Mesendoderm (in vitro differentiated cells): ENCODE measurements around the gene KDM4B.

Experiments used
- DNase-seq: peaks from one replicate; pipeline ENCODE4 v3.0.0; 2013
- H2AK5ac ChIP-seq: 2 replicates; pipeline ENCODE4 v1.6.1; 2013; ENCODE audit warnings: low read length, inconsistent platforms
- H2BK120ac ChIP-seq: 2 replicates; pipeline ENCODE4 v1.6.1; 2013; ENCODE audit warnings: low read depth, mild to moderate bottlenecking, low read length, moderate library complexity, mixed read lengths
- H2BK15ac ChIP-seq: replicated peaks from 2 replicates; pipeline ENCODE4 v1.6.1; 2013; ENCODE audit warnings: low read depth, mild to moderate bottlenecking, moderate library complexity
- H2BK5ac ChIP-seq: 2 replicates; pipeline ENCODE4 v1.6.1; 2013; ENCODE audit warnings: low read length, inconsistent platforms
- H3K18ac ChIP-seq: 2 replicates; pipeline ENCODE4 v1.6.1; 2013; ENCODE audit warnings: mild to moderate bottlenecking, low read length, mixed read lengths
- H3K23ac ChIP-seq: one replicate; pipeline ENCODE4 v1.6.1; 2013; ENCODE audit warnings: low read length
- H3K27ac ChIP-seq: 2 replicates; pipeline ENCODE4 v1.5.1; 2013; ENCODE audit warnings: low read depth, mild to moderate bottlenecking, inconsistent platforms, low read length, moderate library complexity
- H3K27me3 ChIP-seq: 2 replicates; pipeline ENCODE4 v1.6.1; 2013; ENCODE audit warnings: low read length, control low read depth, mild to moderate bottlenecking, inconsistent platforms; ENCODE audit not compliant: insufficient read depth, poor library complexity
- H3K36me3 ChIP-seq: 2 replicates; pipeline ENCODE4 v1.6.1; 2013; ENCODE audit warnings: low read length, inconsistent platforms; ENCODE audit not compliant: control insufficient read depth, insufficient read depth
- H3K4ac ChIP-seq: one replicate; pipeline ENCODE4 v1.6.1; 2013; ENCODE audit warnings: low read depth, mild to moderate bottlenecking, low read length, moderate library complexity
- H3K4me1 ChIP-seq: 2 replicates; pipeline ENCODE4 v1.6.1; 2013; ENCODE audit warnings: low read depth, low read length, inconsistent platforms; ENCODE audit not compliant: control insufficient read depth
- H3K4me2 ChIP-seq: 2 replicates; pipeline ENCODE4 v1.6.1; 2013; ENCODE audit warnings: low read length
- H3K4me3 ChIP-seq: 2 replicates; pipeline ENCODE4 v1.5.1; 2013; ENCODE audit warnings: mild to moderate bottlenecking, low read length
- H3K56ac ChIP-seq: one replicate; pipeline ENCODE4 v1.6.1; 2013; ENCODE audit warnings: low read length
- H3K79me1 ChIP-seq: 2 replicates; pipeline ENCODE4 v1.6.1; 2013; ENCODE audit warnings: low read length, inconsistent platforms
- H3K79me2 ChIP-seq: 2 replicates; pipeline ENCODE4 v1.6.1; 2013; ENCODE audit warnings: mild to moderate bottlenecking, low read length; ENCODE audit not compliant: control insufficient read depth, insufficient read depth
- H3K9ac ChIP-seq: 2 replicates; pipeline ENCODE4 v1.6.1; 2013; ENCODE audit warnings: low read length, inconsistent platforms
- H4K5ac ChIP-seq: one replicate; pipeline ENCODE4 v1.6.1; 2013; ENCODE audit warnings: low read length
- H4K8ac ChIP-seq: one replicate; pipeline ENCODE4 v1.6.1; 2013; ENCODE audit warnings: low read depth, mild to moderate bottlenecking, control low read depth, low read length, moderate library complexity
- WGBS: extraction: QIAGEN DNeasy Blood & Tissue Kit; methylation state at CpG from one replicate; pipeline ENCODE4 v1.1.7; 2013; ENCODE audit warnings: low lambda C conversion rate, missing lambda C conversion rate; ENCODE audit not compliant: insufficient coverage; ENCODE audit errors: extremely low coverage; 5-methylcytosine and 5-hydroxymethylcytosine counted together

KDM4B gene

DNA sequence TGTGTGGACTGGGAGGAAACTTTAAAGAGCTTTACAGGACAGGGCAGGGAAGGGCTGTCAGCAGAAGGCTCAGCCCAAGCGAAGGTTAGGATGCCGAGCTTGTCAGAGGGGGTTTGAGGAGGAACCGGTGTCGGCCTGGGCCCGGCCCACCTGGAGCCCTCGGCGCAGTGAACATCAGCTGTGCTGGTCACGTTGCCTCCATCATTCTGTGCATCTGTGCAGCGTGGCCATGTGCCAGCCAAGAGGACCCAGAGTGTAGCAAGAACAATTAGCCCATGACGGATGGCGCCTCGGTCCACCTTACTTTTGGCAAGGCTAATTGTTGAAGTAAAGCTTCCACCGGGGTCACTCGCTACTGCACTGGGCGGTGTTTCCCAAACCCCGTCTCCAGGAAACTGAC is 210.3 kb downstream of the KDM4B start:
- no peak overlapping the region for H3K56ac ChIP-seq
- H3K27ac ChIP-seq = no peak overlapping the region
- no peak overlapping the region for H2BK15ac ChIP-seq
- H3K4me3 ChIP-seq = no peak overlapping the region
- no peak overlapping the region for H3K23ac ChIP-seq
- no peaks in the 10 kb centered on the region for H3K79me1 ChIP-seq
- H3K79me2 ChIP-seq = no peaks in the 10 kb centered on the region
- no peak overlapping the region for H4K5ac ChIP-seq
- no peak overlapping the region for H3K18ac ChIP-seq
- DNase-seq = no peak
- H4K8ac ChIP-seq = no peak overlapping the region
- H3K4me1 ChIP-seq = no peaks in the 10 kb centered on the region
- no peaks in the 10 kb centered on the region for H3K27me3 ChIP-seq
- H3K4me2 ChIP-seq = no peak overlapping the region
- no peak overlapping the region for H2BK120ac ChIP-seq
- H3K9ac ChIP-seq = no peak overlapping the region
- no peaks in the 10 kb centered on the region for H3K36me3 ChIP-seq
- no peak overlapping the region for H3K4ac ChIP-seq
- no CpG with 5 or more reads among the region's 16 CpGs for WGBS
- no peak overlapping the region for H2BK5ac ChIP-seq
- no peak overlapping the region for H2AK5ac ChIP-seq

DNA sequence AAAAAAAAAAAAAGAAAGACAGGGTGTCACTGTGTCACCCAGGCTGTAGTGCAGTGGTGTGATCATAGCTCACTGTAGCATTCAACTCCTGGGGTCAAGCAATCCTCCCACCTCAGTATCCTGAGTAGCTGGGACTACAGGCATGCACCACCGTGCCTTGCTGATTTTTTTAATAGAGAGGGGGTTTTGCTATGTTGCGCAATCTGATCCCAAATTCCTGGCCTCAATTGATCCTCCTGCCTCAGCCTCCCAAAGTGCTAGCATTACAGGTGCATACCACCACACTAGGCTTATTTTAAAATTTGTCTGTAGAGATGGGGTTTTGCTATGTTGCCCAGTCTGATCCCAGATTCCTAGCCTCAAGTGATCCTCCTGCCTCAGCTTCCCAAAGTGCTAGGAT is 212.4 kb downstream of the KDM4B start:
- no peak overlapping the region for H3K4me3 ChIP-seq
- H3K27me3 ChIP-seq = no peaks in the 10 kb centered on the region
- no peak overlapping the region for H4K8ac ChIP-seq
- H2BK5ac ChIP-seq = no peak overlapping the region
- no peak overlapping the region for H4K5ac ChIP-seq
- no peak overlapping the region for H3K18ac ChIP-seq
- no CpG with 5 or more reads among the region's 2 CpGs for WGBS
- H3K9ac ChIP-seq = no peak overlapping the region
- no peak overlapping the region for H2AK5ac ChIP-seq
- H3K4me1 ChIP-seq = no peaks in the 10 kb centered on the region
- no peak overlapping the region for H3K4ac ChIP-seq
- DNase-seq = no peak
- no peak overlapping the region for H2BK120ac ChIP-seq
- H3K27ac ChIP-seq = no peak overlapping the region
- no peak overlapping the region for H3K23ac ChIP-seq
- H3K56ac ChIP-seq = no peak overlapping the region
- H3K79me1 ChIP-seq = no peaks in the 10 kb centered on the region
- no peak overlapping the region for H3K4me2 ChIP-seq
- H3K79me2 ChIP-seq = no peaks in the 10 kb centered on the region
- H3K36me3 ChIP-seq = no peaks in the 10 kb centered on the region
- no peak overlapping the region for H2BK15ac ChIP-seq

DNA sequence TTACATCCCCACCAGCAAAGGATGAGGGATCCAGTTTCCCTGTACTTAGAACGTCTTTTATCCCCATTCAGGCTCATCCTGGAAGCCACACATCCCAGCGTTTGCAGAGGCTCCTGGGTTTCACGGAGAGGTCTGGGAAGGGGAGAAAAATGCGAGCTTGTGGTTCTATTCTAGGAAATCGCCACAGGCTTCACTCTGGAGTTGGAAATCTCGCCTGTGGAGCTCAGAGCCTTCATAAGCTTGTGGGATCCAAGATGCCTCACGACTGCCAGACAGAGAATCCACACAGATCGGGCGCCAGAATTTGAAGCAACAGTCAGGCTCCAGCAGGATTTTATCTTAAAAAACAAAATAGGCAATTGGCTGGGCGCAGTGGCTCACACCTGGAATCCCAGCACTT is 213.8 kb downstream of the KDM4B start:
- H4K5ac ChIP-seq = no peak overlapping the region
- no peak overlapping the region for H2AK5ac ChIP-seq
- H3K4me3 ChIP-seq = no peak overlapping the region
- no peak overlapping the region for H3K56ac ChIP-seq
- no peak overlapping the region for H2BK120ac ChIP-seq
- no peaks in the 10 kb centered on the region for H3K4me1 ChIP-seq
- no peak overlapping the region for H4K8ac ChIP-seq
- H3K23ac ChIP-seq = no peak overlapping the region
- no peak overlapping the region for H2BK5ac ChIP-seq
- no peaks in the 10 kb centered on the region for H3K79me1 ChIP-seq
- no peaks in the 10 kb centered on the region for H3K79me2 ChIP-seq
- no peak overlapping the region for H2BK15ac ChIP-seq
- no peak for DNase-seq
- H3K27ac ChIP-seq = no peak overlapping the region
- no peak overlapping the region for H3K9ac ChIP-seq
- no peak overlapping the region for H3K18ac ChIP-seq
- H3K27me3 ChIP-seq = no peaks in the 10 kb centered on the region
- WGBS = no CpG with 5 or more reads among the region's 10 CpGs
- H3K4me2 ChIP-seq = no peak overlapping the region
- no peaks in the 10 kb centered on the region for H3K36me3 ChIP-seq
- H3K4ac ChIP-seq = no peak overlapping the region

DNA sequence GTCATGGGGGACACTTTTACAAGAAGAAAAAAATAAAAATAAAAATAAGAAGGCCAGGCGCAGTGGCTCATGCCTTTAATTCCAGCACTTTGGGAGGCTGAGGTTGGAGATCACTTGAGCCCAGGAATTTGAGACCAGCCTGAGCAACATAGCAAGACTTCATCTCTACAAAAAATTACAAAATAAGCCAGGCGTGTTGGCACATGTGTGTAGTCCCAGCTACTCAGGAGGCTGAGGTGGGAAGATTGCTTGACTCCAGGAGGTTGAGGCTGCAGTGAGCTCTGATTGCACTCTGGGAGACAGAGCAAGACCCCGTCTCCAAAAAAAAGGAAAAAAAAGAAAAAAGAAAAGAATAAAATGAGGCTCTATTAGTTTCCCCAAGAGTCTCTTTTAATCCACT is 214.7 kb downstream of the KDM4B start:
- no peak overlapping the region for H3K4me2 ChIP-seq
- no peak overlapping the region for H3K18ac ChIP-seq
- DNase-seq = no peak

DNA sequence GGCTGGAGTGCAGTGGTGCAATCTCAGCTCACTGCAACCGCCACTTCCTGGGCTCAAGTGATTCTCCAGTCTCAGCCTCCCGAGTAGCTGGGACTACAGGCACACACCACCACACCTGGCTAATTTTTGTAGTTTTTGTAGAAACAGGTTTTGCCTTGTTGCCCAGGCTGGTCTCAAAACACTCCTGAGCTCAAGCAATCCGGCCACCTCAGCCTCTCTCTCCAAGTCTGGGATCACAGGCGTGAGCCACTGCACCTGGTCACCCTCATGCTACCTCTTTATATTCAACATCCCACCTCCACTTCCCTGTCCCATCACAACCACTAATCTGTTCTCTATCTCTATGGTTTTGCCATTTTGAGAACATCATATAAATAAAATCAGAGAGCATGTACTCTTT is 216.0 kb downstream of the KDM4B start:
- no peak overlapping the region for H4K8ac ChIP-seq
- no peak overlapping the region for H2BK5ac ChIP-seq
- H4K5ac ChIP-seq = no peak overlapping the region
- no peak overlapping the region for H3K23ac ChIP-seq
- WGBS = no CpG with 5 or more reads among the region's 4 CpGs
- H3K79me1 ChIP-seq = no peaks in the 10 kb centered on the region
- no peak overlapping the region for H3K4me3 ChIP-seq
- H3K79me2 ChIP-seq = no peaks in the 10 kb centered on the region
- H3K4ac ChIP-seq = no peak overlapping the region
- H3K18ac ChIP-seq = no peak overlapping the region
- no peak overlapping the region for H3K4me2 ChIP-seq
- no peak overlapping the region for H2AK5ac ChIP-seq
- H3K27ac ChIP-seq = no peak overlapping the region
- H2BK120ac ChIP-seq = no peak overlapping the region
- H3K9ac ChIP-seq = no peak overlapping the region
- H3K27me3 ChIP-seq = no peaks in the 10 kb centered on the region
- no peak for DNase-seq
- H2BK15ac ChIP-seq = no peak overlapping the region
- no peak overlapping the region for H3K56ac ChIP-seq
- H3K36me3 ChIP-seq = no peaks in the 10 kb centered on the region
- H3K4me1 ChIP-seq = no peaks in the 10 kb centered on the region

More for the DNA sequence above, 214.7 kb downstream of the KDM4B start:
- H3K4ac ChIP-seq = no peak overlapping the region
- no peak overlapping the region for H3K9ac ChIP-seq
- H2BK15ac ChIP-seq = no peak overlapping the region
- no peak overlapping the region for H2AK5ac ChIP-seq
- no peak overlapping the region for H3K4me3 ChIP-seq
- H3K23ac ChIP-seq = no peak overlapping the region
- H2BK120ac ChIP-seq = no peak overlapping the region
- H3K36me3 ChIP-seq = no peaks in the 10 kb centered on the region
- H3K79me2 ChIP-seq = no peaks in the 10 kb centered on the region
- no peak overlapping the region for H4K5ac ChIP-seq
- H3K79me1 ChIP-seq = no peaks in the 10 kb centered on the region
- H3K27ac ChIP-seq = no peak overlapping the region
- H3K4me1 ChIP-seq = no peaks in the 10 kb centered on the region
- H4K8ac ChIP-seq = no peak overlapping the region
- no peak overlapping the region for H3K56ac ChIP-seq
- H3K27me3 ChIP-seq = no peaks in the 10 kb centered on the region
- no peak overlapping the region for H2BK5ac ChIP-seq
- no CpG with 5 or more reads among the region's 3 CpGs for WGBS

DNA sequence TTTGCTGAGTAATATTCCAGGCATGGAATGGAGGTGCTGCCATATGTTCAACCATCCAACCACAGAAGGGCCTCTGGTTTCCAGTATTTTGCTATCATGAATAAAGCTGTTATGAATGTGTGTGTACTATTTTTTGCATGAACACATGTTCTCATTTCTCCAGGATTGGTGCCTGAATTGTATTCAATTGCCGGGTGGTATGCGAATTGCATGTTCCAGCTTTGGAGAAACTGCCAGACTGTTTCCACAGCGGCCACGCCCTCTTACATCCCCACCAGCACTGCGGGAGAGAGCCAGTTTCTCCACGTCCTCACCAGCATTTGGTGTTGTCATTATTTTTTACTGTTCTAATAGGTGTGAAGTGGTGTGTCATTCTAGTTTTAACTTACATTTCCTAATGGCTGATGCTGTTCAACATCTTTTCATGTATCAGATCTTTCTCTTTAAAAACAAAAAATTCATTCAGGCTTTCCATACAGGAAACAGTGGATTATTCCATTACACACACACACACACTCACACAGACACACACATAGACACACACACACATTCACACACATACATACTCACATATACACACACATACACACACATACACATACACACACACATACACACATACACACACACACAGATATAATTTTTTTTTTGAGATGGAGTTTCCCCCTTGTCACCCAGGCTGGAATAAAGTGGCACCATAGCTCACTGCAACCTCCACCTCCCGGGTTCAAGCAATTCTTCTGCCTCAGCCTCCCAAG is 217.6 kb downstream of the KDM4B start:
- no peak overlapping the region for H4K5ac ChIP-seq
- DNase-seq = no peak
- no peak overlapping the region for H2BK15ac ChIP-seq
- no peak overlapping the region for H3K18ac ChIP-seq
- WGBS = no CpG with 5 or more reads among the region's 7 CpGs
- H3K36me3 ChIP-seq = no peaks in the 10 kb centered on the region
- H2BK120ac ChIP-seq = no peak overlapping the region
- H2AK5ac ChIP-seq = no peak overlapping the region
- H3K79me2 ChIP-seq = no peaks in the 10 kb centered on the region
- no peak overlapping the region for H3K27ac ChIP-seq
- H3K27me3 ChIP-seq = no peaks in the 10 kb centered on the region
- H3K79me1 ChIP-seq = no peaks in the 10 kb centered on the region
- no peak overlapping the region for H2BK5ac ChIP-seq
- no peak overlapping the region for H3K4ac ChIP-seq
- no peak overlapping the region for H3K56ac ChIP-seq
- H3K4me3 ChIP-seq = no peak overlapping the region
- no peak overlapping the region for H4K8ac ChIP-seq
- no peaks in the 10 kb centered on the region for H3K4me1 ChIP-seq
- H3K9ac ChIP-seq = no peak overlapping the region
- no peak overlapping the region for H3K23ac ChIP-seq
- no peak overlapping the region for H3K4me2 ChIP-seq
